ENCODE results near the gene GLS.
"Not testable (repeated sequence)": the region's sequence is repeated elsewhere in the genome, so short reads cannot be mapped to it uniquely, and the experiment has no call there.

- not testable (repeated sequence) for TF ChIP-seq POLR2A (IDR thresholded peaks at IDR 0.05; ENCODE audit: low read depth, low read length); EZH2 (IDR thresholded peaks at IDR 0.05; ENCODE audit: borderline replicate concordance, low read depth, low read length, severe bottlenecking); MYC (IDR thresholded peaks at IDR 0.05; ENCODE audit: low read depth, low read length); POLR2AphosphoS5 (IDR thresholded peaks at IDR 0.05; ENCODE audit: insufficient read depth, low read depth, low read length)
- TF ChIP-seq, protein P1, sequence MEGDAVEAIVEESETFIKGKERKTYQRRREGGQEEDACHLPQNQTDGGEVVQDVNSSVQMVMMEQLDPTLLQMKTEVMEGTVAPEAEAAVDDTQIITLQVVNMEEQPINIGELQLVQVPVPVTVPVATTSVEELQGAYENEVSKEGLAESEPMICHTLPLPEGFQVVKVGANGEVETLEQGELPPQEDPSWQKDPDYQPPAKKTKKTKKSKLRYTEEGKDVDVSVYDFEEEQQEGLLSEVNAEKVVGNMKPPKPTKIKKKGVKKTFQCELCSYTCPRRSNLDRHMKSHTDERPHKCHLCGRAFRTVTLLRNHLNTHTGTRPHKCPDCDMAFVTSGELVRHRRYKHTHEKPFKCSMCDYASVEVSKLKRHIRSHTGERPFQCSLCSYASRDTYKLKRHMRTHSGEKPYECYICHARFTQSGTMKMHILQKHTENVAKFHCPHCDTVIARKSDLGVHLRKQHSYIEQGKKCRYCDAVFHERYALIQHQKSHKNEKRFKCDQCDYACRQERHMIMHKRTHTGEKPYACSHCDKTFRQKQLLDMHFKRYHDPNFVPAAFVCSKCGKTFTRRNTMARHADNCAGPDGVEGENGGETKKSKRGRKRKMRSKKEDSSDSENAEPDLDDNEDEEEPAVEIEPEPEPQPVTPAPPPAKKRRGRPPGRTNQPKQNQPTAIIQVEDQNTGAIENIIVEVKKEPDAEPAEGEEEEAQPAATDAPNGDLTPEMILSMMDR (IDR thresholded peaks at IDR 0.05; ENCODE audit: extremely low read depth in 1 of 2, insufficient read depth in 1 of 2, low read depth in 1 of 2, low read length in 2 of 2): not testable (repeated sequence)
These were observed 7.2 kb upstream of the GLS start for GRCh38 chr2:190873451-190873850.

All from endothelial cell of umbilical vein (primary cell).